IMR-90 (cell line): Measurements from ENCODE around the gene ZMIZ1. TPM values are rescaled to one million over a fixed set of nuclear protein-coding genes. Genes with fewer than 3 reads are reported as not detected.

Experiments used
- ATAC-seq: fragments of 200-7000 bp; cut with Tn5 transposase; 2 replicates; pipeline ENCODE4 v1.9.1; 2020; ENCODE audit warnings: low read depth, mild to moderate bottlenecking, moderate library complexity
- BruUV-seq: library from RNA; stranded (reverse); fragments of 400-500 nt; replicated peaks from 2 replicates; lab custom pipeline; 2021; lab: Mats Ljungman, UMichigan
- CTCF ChIA-PET: fragments of 300-600 bp; formaldehyde crosslinking; extraction: SDS; loops from one replicate; lab custom pipeline; 2021; ENCODE audit warnings: antibody characterized with exemption; lab: Yijun Ruan, JAX
- POLR2A ChIA-PET: fragments of 300-600 bp; sonication (Branson Sonifier 250); formaldehyde crosslinking; loops from one replicate; lab custom pipeline; 2022; ENCODE audit warnings: antibody characterized with exemption; ENCODE audit not compliant: unreplicated experiment; lab: Charles Lee
- DNase-seq: peaks from one replicate; pipeline ENCODE4 v3.0.0; 2013
- H2AFZ ChIP-seq: replicated peaks from 2 replicates; pipeline ENCODE3; 2013; ENCODE audit warnings: low read length, mild to moderate bottlenecking; ENCODE audit not compliant: poor library complexity
- H2AK5ac ChIP-seq: 2 replicates; pipeline ENCODE4 v1.6.1; 2013; ENCODE audit warnings: low read depth, low read length, inconsistent platforms
- H2AK9ac ChIP-seq: replicated peaks from 2 replicates; pipeline ENCODE3; 2013; ENCODE audit warnings: mild to moderate bottlenecking, low read depth, low read length, moderate library complexity; ENCODE audit not compliant: poor library complexity
- H2BK120ac ChIP-seq: 2 replicates; pipeline ENCODE4 v1.6.1; 2013; ENCODE audit warnings: low read depth, low read length, inconsistent platforms
- H2BK15ac ChIP-seq: 3 replicates; pipeline ENCODE4 v1.6.1; 2013; ENCODE audit warnings: low read depth, low read length, inconsistent platforms
- H2BK20ac ChIP-seq: 2 replicates; pipeline ENCODE4 v1.6.1; 2013; ENCODE audit warnings: low read depth, mild to moderate bottlenecking, inconsistent platforms, low read length, moderate library complexity
- H2BK5ac ChIP-seq: 2 replicates; pipeline ENCODE4 v1.6.1; 2013; ENCODE audit warnings: mild to moderate bottlenecking, low read depth, low read length, inconsistent platforms; ENCODE audit not compliant: poor library complexity, severe bottlenecking
- H3K14ac ChIP-seq: replicated peaks from 2 replicates; pipeline ENCODE4 v1.6.1; 2013; ENCODE audit warnings: low read depth, low read length, inconsistent platforms
- H3K18ac ChIP-seq: 2 replicates; pipeline ENCODE4 v1.6.1; 2013; ENCODE audit warnings: low read depth, low read length, control low read depth
- H3K23ac ChIP-seq: 2 replicates; pipeline ENCODE4 v1.6.1; 2013; ENCODE audit warnings: low read depth, low read length, inconsistent platforms
- H3K27ac ChIP-seq: 2 replicates; pipeline ENCODE4 v1.5.1; 2013; ENCODE audit warnings: mild to moderate bottlenecking, control low read depth, low read length; ENCODE audit not compliant: insufficient read depth
- H3K27me3 ChIP-seq: 2 replicates; pipeline ENCODE4 v1.6.1; 2013; ENCODE audit warnings: low read length; ENCODE audit not compliant: control insufficient read depth, insufficient read depth
- H3K36me3 ChIP-seq: 2 replicates; pipeline ENCODE4 v1.6.1; 2013; ENCODE audit warnings: low read length, mixed read lengths; ENCODE audit not compliant: control insufficient read depth, insufficient read depth
- H3K4ac ChIP-seq: 2 replicates; pipeline ENCODE4 v1.6.1; 2013; ENCODE audit warnings: low read depth, low read length, inconsistent platforms
- H3K4me1 ChIP-seq: 2 replicates; pipeline ENCODE4 v1.6.1; 2013; ENCODE audit warnings: low read length, mixed read lengths; ENCODE audit not compliant: control insufficient read depth, insufficient read depth
- H3K4me2 ChIP-seq: 2 replicates; pipeline ENCODE4 v1.6.1; 2013; ENCODE audit warnings: low read depth, mild to moderate bottlenecking, control low read depth, low read length, moderate library complexity
- H3K4me3 ChIP-seq: 2 replicates; pipeline ENCODE4 v1.5.1; 2013; ENCODE audit warnings: low read depth, mild to moderate bottlenecking, control low read depth, low read length, moderate library complexity; ENCODE audit not compliant: insufficient read depth
- H3K56ac ChIP-seq: 2 replicates; pipeline ENCODE4 v1.6.1; 2013; ENCODE audit warnings: low read length, inconsistent platforms; ENCODE audit not compliant: insufficient read depth; ENCODE audit errors: extremely low read depth
- H3K79me1 ChIP-seq, 2 experiments: 2 replicates each; pipeline ENCODE4 v1.6.1; 2013; ENCODE audit warnings: low read length in 2 of 2, inconsistent platforms in 1 of 2, low read depth in 1 of 2
- H3K9ac ChIP-seq: 2 replicates; pipeline ENCODE4 v1.6.1; 2013; ENCODE audit warnings: low read depth, low read length, control low read depth
- H3K9me1 ChIP-seq: 2 replicates; pipeline ENCODE4 v1.6.1; 2013; ENCODE audit warnings: low read length, inconsistent platforms; ENCODE audit not compliant: insufficient read depth
- H3K9me3 ChIP-seq: 2 replicates; pipeline ENCODE4 v1.6.1; 2013; ENCODE audit warnings: low read length; ENCODE audit not compliant: control insufficient read depth, insufficient read depth
- H4K20me1 ChIP-seq: 2 replicates; pipeline ENCODE4 v1.6.1; 2013; ENCODE audit warnings: low read length, inconsistent platforms; ENCODE audit not compliant: insufficient read depth
- H4K5ac ChIP-seq: 2 replicates; pipeline ENCODE4 v1.6.1; 2013; ENCODE audit warnings: mild to moderate bottlenecking, low read depth, low read length, control low read depth
- H4K8ac ChIP-seq, 2 experiments: 2 replicates each; pipeline ENCODE4 v1.6.1; 2013; ENCODE audit warnings: low read depth in 2 of 2, low read length in 2 of 2, control low read depth in 1 of 2, inconsistent platforms in 1 of 2
- H4K91ac ChIP-seq: 2 replicates; pipeline ENCODE4 v1.6.1; 2013; ENCODE audit warnings: low read depth, low read length, inconsistent platforms; ENCODE audit not compliant: insufficient read depth
- BHLHE40 ChIP-seq: fragments of 150-350 bp; IDR thresholded peaks from 2 replicates; pipeline ENCODE4 v1.6.1; 2016; ENCODE audit warnings: mild to moderate bottlenecking, low read depth, low read length
- CEBPB ChIP-seq: IDR thresholded peaks from 2 replicates; pipeline ENCODE4 v1.6.1; 2012; ENCODE audit warnings: low read depth, low read length, improper control_type of control experiment
- CHD1 ChIP-seq: IDR thresholded peaks from 2 replicates; pipeline ENCODE4 v1.6.1; 2012; ENCODE audit warnings: low read depth, low read length, improper control_type of control experiment
- CTCF ChIP-seq: conservative IDR thresholded peaks from 2 replicates; pipeline ENCODE4 v1.5.1; 2012; ENCODE audit warnings: mild to moderate bottlenecking, low read depth, low read length, improper control_type of control experiment
- ELK1 ChIP-seq: fragments of 150-350 bp; IDR thresholded peaks from 2 replicates; pipeline ENCODE4 v1.6.1; 2016; ENCODE audit warnings: low read depth, mild to moderate bottlenecking, low read length, moderate library complexity, borderline replicate concordance
- FOS ChIP-seq: fragments of 150-350 bp; IDR thresholded peaks from 2 replicates; pipeline ENCODE4 v1.6.1; 2016; ENCODE audit warnings: low read depth, low read length
- MAFK ChIP-seq: IDR thresholded peaks from 2 replicates; pipeline ENCODE4 v1.6.1; 2012; ENCODE audit warnings: low read depth, low read length, improper control_type of control experiment
- MAZ ChIP-seq: IDR thresholded peaks from 2 replicates; pipeline ENCODE4 v1.6.1; 2012; ENCODE audit warnings: low read depth, mild to moderate bottlenecking, low read length, improper control_type of control experiment, moderate library complexity, borderline replicate concordance
- MXI1 ChIP-seq: IDR thresholded peaks from 2 replicates; pipeline ENCODE4 v1.6.1; 2012; ENCODE audit warnings: low read depth, mild to moderate bottlenecking, low read length, moderate library complexity, borderline replicate concordance
- NFE2L2 ChIP-seq: fragments of 150-350 bp; IDR thresholded peaks from 2 replicates; pipeline ENCODE4 v1.6.1; 2016; ENCODE audit warnings: low read depth, mild to moderate bottlenecking, low read length
- POLR2A ChIP-seq: IDR thresholded peaks from 2 replicates; pipeline ENCODE4 v1.6.1; 2012; ENCODE audit warnings: mild to moderate bottlenecking, low read depth, low read length
- RAD21 ChIP-seq: IDR thresholded peaks from 2 replicates; pipeline ENCODE4 v1.6.1; 2012; ENCODE audit warnings: low read length, improper control_type of control experiment
- RCOR1 ChIP-seq: IDR thresholded peaks from 2 replicates; pipeline ENCODE4 v1.6.1; 2012; ENCODE audit warnings: mild to moderate bottlenecking, low read length, improper control_type of control experiment; ENCODE audit not compliant: insufficient replicate concordance
- RFX5 ChIP-seq: IDR thresholded peaks from 2 replicates; pipeline ENCODE4 v1.8.0; 2012; ENCODE audit warnings: low read depth, mild to moderate bottlenecking, low read length, moderate library complexity
- SMC3 ChIP-seq: fragments of 150-350 bp; IDR thresholded peaks from 2 replicates; pipeline ENCODE4 v1.6.1; 2016; ENCODE audit warnings: low read depth, mild to moderate bottlenecking, antibody characterized with exemption, low read length, moderate library complexity
- USF2 ChIP-seq: fragments of 150-350 bp; IDR thresholded peaks from 2 replicates; pipeline ENCODE4 v1.6.1; 2017; ENCODE audit warnings: mild to moderate bottlenecking, antibody characterized with exemption, low read length, low read depth
- WGBS, 2 experiments: methylation state at CpG; one replicate each; pipeline versions ENCODE4 v1.1.5 to v1.1.7; 2013; ENCODE audit warnings: missing lambda C conversion rate in 2 of 2; ENCODE audit not compliant: insufficient read length in 1 of 2; ENCODE audit errors: extremely low coverage in 2 of 2; 5-methylcytosine and 5-hydroxymethylcytosine counted together
- dilution Hi-C: fragments of 300-500 bp; cut with HindIII; formaldehyde crosslinking; loops from one replicate; pipeline ENCODE4 v1.14.3; 2018; ENCODE audit warnings: low sequenced_read_pairs; ENCODE audit not compliant: unreplicated experiment
- in situ Hi-C: fragments of 300-500 bp; cut with MboI; formaldehyde crosslinking; loops from 3 replicates; pipeline ENCODE4 v1.14.3; 2019; ENCODE audit warnings: low sequenced_read_pairs, inconsistent platforms, mixed read lengths
- intact Hi-C: fragments of 100-400 bp; cut with micrococcal nuclease; formaldehyde crosslinking; loops from 2 replicates; pipeline ENCODE4 v1.10.0; 2022
- polyA plus RNA-seq, 3 experiments: library from polyadenylated mRNA; depleted of rRNA; stranded (reverse); fragments of >200 nt; gene quantifications; 2 replicates each; pipeline ENCODE4 v1.2.3, GENCODE V29; 2012; ENCODE audit warnings: low replicate concordance in 1 of 3
- total RNA-seq: library from RNA; depleted of rRNA; stranded (reverse); fragments of >200 nt; gene quantifications from 2 replicates; pipeline ENCODE4 v1.2.3, GENCODE V29; 2012

ZMIZ1 gene
- total and polyA plus RNA-seq, 2 of the 4 experiments (the other 2 are of a cell fraction): 6.6 to 48.7 TPM

GRCh38 chr10:79236433-79236765, 167.6 kb downstream of the ZMIZ1 start:
- Histone ChIP-seq H2AK5ac (no peak overlapping the region), H4K5ac (no peak overlapping the region), H2BK20ac (no peak overlapping the region), H3K14ac (no peak overlapping the region), H3K4me3 (no peak overlapping the region), H3K9me1 (peaks cover 55% of the 10 kb centered on the region), H3K36me3 (peaks cover 26% of the 10 kb centered on the region), H2AFZ (no peak overlapping the region), H3K9ac (no peak overlapping the region), H4K8ac (no peak overlapping the region), H2AK9ac (no peak overlapping the region), H3K27ac (no peak overlapping the region), H3K27me3 (no peaks in the 10 kb centered on the region), H3K4ac (no peak overlapping the region), H2BK5ac (no peak overlapping the region), H3K23ac (no peak overlapping the region), H3K4me2 (no peak overlapping the region), H3K18ac (no peak overlapping the region), H4K20me1 (peaks cover 86% of the 10 kb centered on the region), H3K79me1 (peaks cover 42 to 99% of the 10 kb centered on the region in 2 experiments), H3K56ac (no peak overlapping the region), H4K91ac (no peak overlapping the region), H2BK120ac (no peak overlapping the region), H3K9me3 (no peaks in the 10 kb centered on the region), H3K4me1 (peaks cover 39% of the 10 kb centered on the region), H2BK15ac (no peak overlapping the region)
- BruUV-seq: no TSS peak
- WGBS, 2 experiments: no CpG with 5 or more reads among the region's 9 CpGs
- POLR2A ChIA-PET: no interaction called here
- ATAC-seq: no peak
- intact Hi-C loops (no loop called here), in situ Hi-C loops (no loop called here), dilution Hi-C loops (no loop called here)
- DNase-seq: no peak
- TF ChIP-seq ELK1 (no peak), NFE2L2 (no peak), FOS (no peak), MAFK (no peak), USF2 (no peak), RCOR1 (no peak), RAD21 (no peak), CEBPB (no peak), POLR2A (no peak), BHLHE40 (no peak), RFX5 (no peak), CTCF (no peak), MXI1 (no peak), CHD1 (no peak), MAZ (no peak), SMC3 (no peak)
- CTCF ChIA-PET: no interaction called here
